Brain microvascular endothelial cell (primary cell): ENCODE results near the gene LEKR1.

Experiments used
- DNase-seq: peaks from one replicate; pipeline ENCODE4 v3.0.0-alpha.2; 2020
- H3K27ac ChIP-seq: fragments of 250-450 bp; sonication (Bioruptor Pico); 2 replicates; pipeline ENCODE4 v1.5.1; 2020; ENCODE audit warnings: mild to moderate bottlenecking, moderate library complexity
- H3K27me3 ChIP-seq: fragments of 250-450 bp; sonication (Bioruptor Pico); replicated peaks from 2 replicates; pipeline ENCODE4 v1.5.1; 2020; ENCODE audit warnings: mild to moderate bottlenecking
- H3K36me3 ChIP-seq: fragments of 250-450 bp; sonication (Bioruptor Pico); replicated peaks from 2 replicates; pipeline ENCODE4 v1.5.1; 2020; ENCODE audit warnings: mild to moderate bottlenecking
- H3K4me3 ChIP-seq: 2 replicates; pipeline ENCODE4 v1.5.1; 2011; ENCODE audit warnings: low read depth, mild to moderate bottlenecking, control low read depth, low read length, moderate library complexity
- CTCF ChIP-seq: IDR thresholded peaks from 2 replicates; pipeline ENCODE4 v1.5.1; 2011; ENCODE audit warnings: low read depth, mild to moderate bottlenecking, moderate library complexity, low read length, control low read depth, inconsistent platforms; ENCODE audit errors: missing control alignments
- in situ Hi-C: cut with HindIII; loops from 2 replicates; pipeline ENCODE4 v1.10.0; 2017; ENCODE audit warnings: low sequenced_read_pairs, low pct_ligation_motif_present

LEKR1 gene

DNA sequence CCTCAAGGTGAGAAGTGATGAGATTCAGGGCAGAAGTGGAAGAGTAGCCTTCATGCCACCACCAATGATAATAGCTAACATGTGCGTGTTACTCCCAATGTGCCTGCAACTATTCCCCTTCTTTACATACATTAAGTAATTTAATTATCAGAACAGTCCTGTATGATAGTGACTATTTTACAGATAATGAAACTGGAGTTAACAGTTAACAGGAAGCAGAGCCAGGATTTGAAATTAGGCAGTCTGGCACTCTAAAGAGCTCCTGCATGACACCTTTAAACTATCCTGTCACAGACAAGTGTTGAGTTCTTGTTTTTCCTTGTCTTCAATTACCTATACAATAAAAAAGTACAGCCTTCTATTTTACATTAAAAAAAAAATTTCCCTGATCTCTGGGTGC is 148.8 kb downstream of the LEKR1 start:
- no peaks in the 10 kb centered on the region for H3K36me3 ChIP-seq
- DNase-seq = no peak

GRCh38 chr3:156975721-156976120 is 149.6 kb downstream of the LEKR1 start:
- in situ Hi-C loops = no loop called here
- no peak for DNase-seq
- no peak for TF ChIP-seq CTCF
- no peaks in the 10 kb centered on the region for H3K27me3 ChIP-seq
- no peaks in the 10 kb centered on the region for H3K36me3 ChIP-seq
- H3K27ac ChIP-seq = no peak overlapping the region
- no peak overlapping the region for H3K4me3 ChIP-seq

More for the DNA sequence above, 148.8 kb downstream of the LEKR1 start:
- Histone ChIP-seq H3K27ac (no peak overlapping the region), H3K27me3 (no peaks in the 10 kb centered on the region), H3K4me3 (no peak overlapping the region)
- TF ChIP-seq CTCF = no peak
- in situ Hi-C loops = no loop called here

DNA sequence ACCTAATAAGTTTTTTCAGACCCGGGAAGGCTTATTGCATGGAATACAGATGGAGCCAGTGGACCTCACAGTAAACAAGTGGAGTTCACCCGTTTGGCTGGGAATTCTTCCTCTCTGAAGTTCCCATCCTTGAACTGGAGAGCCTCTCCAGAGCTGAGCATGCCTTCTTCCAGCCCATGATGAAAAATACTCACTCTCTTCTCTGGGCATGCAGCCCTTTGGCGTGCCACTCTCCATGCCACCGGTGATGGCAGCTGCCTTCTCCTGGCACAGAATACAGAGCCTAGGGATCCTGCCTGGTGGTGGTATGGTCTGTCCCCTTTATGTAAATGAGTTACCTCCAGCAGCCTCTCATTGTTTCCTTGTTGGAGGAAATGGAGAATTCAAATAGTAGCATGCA is 150.8 kb downstream of the LEKR1 start:
- Histone ChIP-seq H3K27me3 (no peaks in the 10 kb centered on the region), H3K4me3 (no peak overlapping the region), H3K36me3 (no peaks in the 10 kb centered on the region), H3K27ac (no peak overlapping the region)
- no peak for TF ChIP-seq CTCF
- no peak for DNase-seq
- in situ Hi-C loops = no loop called here

DNA sequence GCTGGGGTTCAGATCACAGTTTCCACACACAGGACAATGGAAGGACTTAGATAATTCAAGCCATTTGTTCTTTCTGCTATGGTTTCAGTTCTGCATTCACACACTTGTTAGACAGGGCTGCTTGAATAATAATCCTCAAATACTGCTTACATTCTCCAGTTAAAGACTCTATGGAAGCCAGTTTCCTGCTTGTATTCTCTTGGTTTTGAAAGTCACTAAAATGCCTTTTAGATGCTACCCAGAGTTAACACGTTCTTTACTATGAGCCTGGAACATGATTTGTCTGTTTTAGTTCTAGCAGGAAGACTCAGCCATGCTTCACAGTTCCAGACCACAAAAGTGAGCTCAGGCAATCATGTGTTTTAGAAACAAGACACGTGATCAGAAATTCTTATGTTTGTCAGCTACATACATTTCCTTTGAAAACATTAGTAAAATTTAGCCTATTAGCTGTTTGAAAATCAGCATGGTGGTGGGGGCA is 152.4 kb downstream of the LEKR1 start:
- Histone ChIP-seq H3K36me3 (no peaks in the 10 kb centered on the region), H3K4me3 (no peak overlapping the region), H3K27ac (no peak overlapping the region), H3K27me3 (no peaks in the 10 kb centered on the region)
- no peak for DNase-seq
- in situ Hi-C loops = no loop called here
- no peak for TF ChIP-seq CTCF

GRCh38 chr3:156981005-156981404 is 154.9 kb downstream of the LEKR1 start:
- no peaks in the 10 kb centered on the region for H3K27me3 ChIP-seq
- no peak overlapping the region for H3K4me3 ChIP-seq
- DNase-seq = no peak
- in situ Hi-C loops = no loop called here
- no peaks in the 10 kb centered on the region for H3K36me3 ChIP-seq
- no peak overlapping the region for H3K27ac ChIP-seq
- no peak for TF ChIP-seq CTCF

DNA sequence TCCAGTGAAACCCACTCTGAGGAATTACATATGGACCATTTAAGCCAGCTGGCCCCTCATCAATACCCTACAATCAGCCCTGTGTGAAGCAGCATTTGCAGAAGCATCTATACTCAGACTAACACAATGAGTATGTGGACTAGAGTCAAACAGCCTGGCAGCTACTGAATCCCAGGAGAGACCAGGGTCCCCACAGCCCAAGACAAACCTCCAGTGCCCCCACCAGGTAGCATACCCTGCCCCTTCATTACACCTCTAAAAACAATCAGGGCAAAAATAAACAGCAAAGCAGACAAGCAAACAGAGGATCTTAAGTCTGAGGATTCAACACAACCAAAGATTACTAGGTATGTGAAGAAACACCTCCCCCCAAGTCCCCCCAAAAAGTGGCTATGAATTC is 157.4 kb downstream of the LEKR1 start:
- in situ Hi-C loops = no loop called here
- no peak for DNase-seq
- TF ChIP-seq CTCF = no peak

More for the DNA sequence above, 157.4 kb downstream of the LEKR1 start:
- Histone ChIP-seq H3K27me3 (no peaks in the 10 kb centered on the region), H3K4me3 (no peak overlapping the region), H3K27ac (no peak overlapping the region), H3K36me3 (no peaks in the 10 kb centered on the region)
